Mesodermal cell (in vitro differentiated cells): ENCODE results near the gene WDPCP.

Experiments used
- H3K27ac ChIP-seq: 2 replicates; pipeline ENCODE4 v1.7.0; 2013; ENCODE audit warnings: mild to moderate bottlenecking, low read depth, low read length, moderate library complexity; ENCODE audit not compliant: severe bottlenecking
- H3K36me3 ChIP-seq: 2 replicates; pipeline ENCODE4 v1.7.1; 2013; ENCODE audit warnings: mild to moderate bottlenecking, low read length, moderate library complexity; ENCODE audit not compliant: control insufficient read depth, insufficient read depth
- H3K4me1 ChIP-seq: one replicate; pipeline ENCODE4 v1.7.1; 2013; ENCODE audit warnings: mild to moderate bottlenecking, low read length; ENCODE audit not compliant: insufficient read depth, control insufficient read depth, poor library complexity, severe bottlenecking
- H3K4me3 ChIP-seq: 2 replicates; pipeline ENCODE4 v1.7.0; 2013; ENCODE audit warnings: low read length, control low read depth, mild to moderate bottlenecking; ENCODE audit not compliant: insufficient read depth, poor library complexity, severe bottlenecking; ENCODE audit errors: extremely low read depth
- H3K9me3 ChIP-seq: 2 replicates; pipeline ENCODE4 v1.7.1; 2013; ENCODE audit warnings: mild to moderate bottlenecking, low read length, moderate library complexity; ENCODE audit not compliant: control insufficient read depth
- WGBS, 2 experiments: methylation state at CpG; one replicate each; pipeline ENCODE4 v1.1.5; 2013; ENCODE audit warnings: missing lambda C conversion rate in 2 of 2; ENCODE audit not compliant: insufficient coverage in 2 of 2; 5-methylcytosine and 5-hydroxymethylcytosine counted together

The WDPCP gene

DNA sequence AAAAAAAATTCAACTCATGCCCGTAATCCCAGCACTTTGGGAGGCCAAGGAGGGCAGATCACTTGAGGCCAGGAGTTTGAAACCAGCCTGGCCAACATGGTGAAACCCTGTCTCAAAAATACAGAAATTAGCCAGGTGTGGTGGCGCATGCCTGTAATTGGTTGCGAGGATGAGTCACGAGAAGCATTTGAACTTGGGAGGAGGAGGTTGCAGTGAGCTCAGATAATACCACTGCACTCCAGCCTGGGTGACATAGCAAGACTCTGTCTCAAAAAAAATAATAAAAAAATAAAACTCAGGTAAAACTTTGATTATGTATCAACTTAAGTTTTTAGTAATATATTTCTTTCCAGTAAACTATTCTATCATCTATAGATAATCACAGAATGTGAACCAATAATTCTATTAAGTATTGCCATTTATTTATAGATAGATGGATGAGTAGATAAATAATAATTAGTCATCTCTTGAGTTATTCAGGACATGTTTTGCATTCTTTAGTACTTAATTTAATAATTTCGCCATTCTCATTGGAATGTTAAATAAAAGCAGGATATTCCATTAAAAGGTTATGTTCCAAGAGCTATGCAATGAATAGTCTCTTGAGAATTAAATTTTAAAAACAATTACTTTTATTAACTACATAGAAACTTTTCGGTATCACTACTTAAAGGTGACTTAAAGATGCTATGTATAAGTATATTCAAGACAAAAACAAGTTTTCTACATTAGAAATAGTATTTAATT is 48.7 kb downstream of the WDPCP start:
- no peaks in the 10 kb centered on the region for H3K4me1 ChIP-seq
- H3K9me3 ChIP-seq, result no peaks in the 10 kb centered on the region
- 84 to 100% methylated on average over 3 to 4 of the region's 6 CpGs for WGBS, 2 experiments
- no peak overlapping the region for H3K27ac ChIP-seq
- no peak overlapping the region for H3K4me3 ChIP-seq
- no peaks in the 10 kb centered on the region for H3K36me3 ChIP-seq

DNA sequence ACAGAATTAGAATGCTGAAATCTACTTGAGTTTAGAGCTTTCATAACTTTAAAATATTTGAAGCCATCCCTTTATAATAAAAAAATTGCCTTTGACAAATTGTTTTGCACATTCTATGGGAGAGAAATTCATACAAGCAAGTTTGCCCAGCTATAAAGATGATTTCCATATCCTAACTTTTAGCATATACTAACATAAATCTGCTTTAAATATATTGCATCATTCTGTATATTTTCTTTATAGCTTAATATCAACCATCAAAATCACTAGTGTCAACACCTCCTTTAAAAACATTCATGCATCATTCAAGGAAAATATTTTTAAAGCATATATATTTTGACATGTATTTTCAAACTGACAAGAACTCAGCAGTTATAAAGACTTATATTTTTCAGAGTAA is 49.9 kb downstream of the WDPCP start:
- Histone ChIP-seq H3K4me3 (no peak overlapping the region), H3K27ac (no peak overlapping the region), H3K9me3 (no peaks in the 10 kb centered on the region), H3K4me1 (no peaks in the 10 kb centered on the region), H3K36me3 (no peaks in the 10 kb centered on the region)

DNA sequence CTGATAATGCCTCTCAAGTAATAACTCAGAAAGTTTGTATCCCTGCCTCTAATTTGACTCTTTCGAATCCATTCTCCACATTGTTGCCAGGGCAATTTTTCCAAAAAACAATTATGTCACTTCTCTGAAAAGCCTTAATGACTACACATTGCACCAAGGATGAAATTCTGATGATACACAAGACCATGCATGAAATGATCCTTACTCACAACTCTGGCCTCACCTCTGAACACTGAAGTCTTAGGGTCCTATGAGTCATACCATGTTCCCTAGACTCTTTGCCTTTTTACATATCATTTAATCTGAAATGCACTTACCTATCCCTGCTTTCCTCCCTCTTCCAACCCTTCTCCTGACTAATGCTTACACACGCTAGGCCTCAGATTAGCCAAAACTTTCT is 51.0 kb downstream of the WDPCP start:
- Histone ChIP-seq H3K36me3 (no peaks in the 10 kb centered on the region), H3K4me3 (no peak overlapping the region), H3K27ac (no peak overlapping the region), H3K4me1 (no peaks in the 10 kb centered on the region), H3K9me3 (no peaks in the 10 kb centered on the region)
- 92 to 100% methylated on average over 2 of the region's 2 CpGs for WGBS, 2 experiments

DNA sequence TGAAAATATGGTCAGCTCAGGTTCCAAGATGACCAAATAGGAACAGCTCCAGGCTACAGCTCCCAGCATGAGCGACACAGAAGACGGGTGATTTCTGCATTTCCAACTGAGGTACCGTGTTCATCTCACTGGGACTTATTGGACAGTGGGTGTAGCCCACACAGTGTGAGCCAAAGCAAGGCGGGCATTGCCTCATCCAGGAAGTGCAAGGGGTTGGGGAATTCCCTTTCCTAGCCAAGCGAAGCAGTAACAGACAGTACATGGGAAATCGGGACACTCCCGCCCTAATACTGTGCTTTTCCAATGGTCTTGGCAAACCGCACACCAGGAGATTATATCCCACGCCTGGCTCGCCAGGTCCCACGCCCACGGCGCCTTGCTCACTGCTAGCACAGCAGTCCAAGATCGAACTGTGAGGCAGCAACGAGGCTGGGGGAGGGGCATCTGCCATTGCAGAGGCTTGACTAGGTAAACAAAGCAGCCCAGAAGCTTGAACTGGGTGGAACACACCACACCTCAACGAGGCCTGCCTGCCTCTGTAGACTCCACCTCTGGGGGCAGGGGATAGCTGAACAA is 57.5 kb downstream of the WDPCP start:
- WGBS, 2 experiments, result 87 to 94% methylated on average over 15 to 16 of the region's 16 CpGs
- no peak overlapping the region for H3K4me3 ChIP-seq
- no peaks in the 10 kb centered on the region for H3K36me3 ChIP-seq
- H3K27ac ChIP-seq, result no peak overlapping the region
- H3K4me1 ChIP-seq, result no peaks in the 10 kb centered on the region
- H3K9me3 ChIP-seq, result peaks cover 10% of the 10 kb centered on the region

DNA sequence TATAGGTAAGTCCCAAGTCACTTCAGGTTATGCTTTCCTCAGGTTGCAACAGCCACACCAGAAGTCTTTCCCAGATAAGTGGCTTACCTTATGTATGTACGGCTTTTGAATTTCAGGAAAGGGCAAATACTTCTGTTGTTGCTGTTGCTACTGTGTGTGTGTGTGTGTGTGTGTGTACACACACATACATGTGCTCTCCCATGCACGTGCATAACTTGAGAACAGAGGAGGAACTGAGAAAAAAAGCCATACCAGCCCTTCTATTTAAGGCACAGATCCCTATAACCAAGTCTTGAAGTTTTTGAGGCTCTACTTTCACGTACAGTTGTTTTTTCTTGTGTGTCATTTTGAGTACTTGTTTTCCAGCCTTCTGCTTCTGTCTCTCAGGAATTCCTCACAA is 62.4 kb downstream of the WDPCP start:
- Histone ChIP-seq H3K36me3 (no peaks in the 10 kb centered on the region), H3K9me3 (peaks cover 7% of the 10 kb centered on the region), H3K4me3 (no peak overlapping the region), H3K4me1 (no peaks in the 10 kb centered on the region), H3K27ac (no peak overlapping the region)
- WGBS, 2 experiments, result 100% methylated on average over 1 of the region's 3 CpGs; no CpG with 5 or more reads in 1 of the 2 experiments

DNA sequence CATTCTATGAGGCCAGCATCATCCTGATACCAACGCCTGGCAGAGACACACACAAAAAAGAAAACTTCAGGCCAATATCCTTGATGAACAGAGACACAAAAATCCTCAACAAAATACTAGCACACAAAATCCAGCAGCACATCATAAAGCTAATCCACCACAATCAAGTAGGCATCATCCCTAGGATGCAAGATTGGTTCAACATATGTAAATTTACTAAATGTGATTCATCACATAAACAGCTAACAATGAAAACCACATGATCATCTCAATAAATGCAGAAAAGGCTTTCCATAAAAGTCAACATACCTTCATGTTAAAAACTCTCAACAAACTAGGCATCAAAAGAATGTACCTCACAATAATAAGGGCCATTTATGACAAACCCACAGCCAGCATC is 65.3 kb downstream of the WDPCP start:
- Histone ChIP-seq H3K27ac (no peak overlapping the region), H3K4me1 (no peaks in the 10 kb centered on the region), H3K36me3 (no peaks in the 10 kb centered on the region), H3K9me3 (no peaks in the 10 kb centered on the region), H3K4me3 (no peak overlapping the region)
- WGBS, 2 experiments, result 92 to 100% methylated on average over 1 of the region's 1 CpG

DNA sequence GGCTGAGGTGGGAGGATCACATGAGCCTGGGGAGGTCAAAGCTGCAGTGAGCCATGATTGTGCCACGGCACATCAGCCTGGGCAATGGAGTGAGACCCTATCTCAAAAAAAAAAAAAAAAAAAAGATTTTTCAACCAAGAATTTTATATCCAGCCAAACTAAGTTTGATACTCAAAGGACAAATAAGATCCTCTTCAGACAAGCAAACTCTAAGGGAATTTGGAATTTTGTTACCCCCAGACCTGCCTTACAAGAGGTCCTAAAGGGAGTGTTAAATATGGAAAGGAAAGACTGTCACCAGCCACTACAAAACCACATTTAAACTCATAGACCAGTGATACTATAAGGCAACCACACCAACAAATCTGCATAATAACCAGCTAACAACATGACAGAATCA is 67.5 kb downstream of the WDPCP start:
- Histone ChIP-seq H3K9me3 (no peaks in the 10 kb centered on the region), H3K36me3 (no peaks in the 10 kb centered on the region), H3K4me3 (no peak overlapping the region), H3K27ac (no peak overlapping the region), H3K4me1 (no peaks in the 10 kb centered on the region)
- 80% methylated on average over 1 of the region's 1 CpG; no CpG with 5 or more reads in 1 of the 2 experiments for WGBS, 2 experiments

DNA sequence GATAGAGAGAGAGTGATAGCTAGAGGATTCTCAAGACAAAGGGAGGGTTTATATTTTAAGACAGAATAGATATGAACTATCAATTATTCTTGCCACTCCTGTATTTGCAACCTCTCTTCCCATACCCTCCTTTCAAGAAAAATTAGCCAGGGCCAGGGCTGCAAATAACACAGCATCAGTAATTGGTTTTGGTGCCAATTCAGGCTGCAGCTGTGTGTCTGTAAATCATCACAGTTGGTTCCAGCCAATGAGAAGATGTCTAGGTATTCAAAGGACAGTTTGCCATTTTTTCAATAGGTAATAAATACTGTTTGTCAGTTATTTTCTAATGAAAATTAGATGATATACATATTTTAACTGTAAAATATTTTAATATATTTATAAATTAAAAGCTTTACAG is 73.5 kb downstream of the WDPCP start:
- Histone ChIP-seq H3K27ac (no peak overlapping the region), H3K4me3 (no peak overlapping the region), H3K4me1 (no peaks in the 10 kb centered on the region), H3K9me3 (no peaks in the 10 kb centered on the region), H3K36me3 (no peaks in the 10 kb centered on the region)

DNA sequence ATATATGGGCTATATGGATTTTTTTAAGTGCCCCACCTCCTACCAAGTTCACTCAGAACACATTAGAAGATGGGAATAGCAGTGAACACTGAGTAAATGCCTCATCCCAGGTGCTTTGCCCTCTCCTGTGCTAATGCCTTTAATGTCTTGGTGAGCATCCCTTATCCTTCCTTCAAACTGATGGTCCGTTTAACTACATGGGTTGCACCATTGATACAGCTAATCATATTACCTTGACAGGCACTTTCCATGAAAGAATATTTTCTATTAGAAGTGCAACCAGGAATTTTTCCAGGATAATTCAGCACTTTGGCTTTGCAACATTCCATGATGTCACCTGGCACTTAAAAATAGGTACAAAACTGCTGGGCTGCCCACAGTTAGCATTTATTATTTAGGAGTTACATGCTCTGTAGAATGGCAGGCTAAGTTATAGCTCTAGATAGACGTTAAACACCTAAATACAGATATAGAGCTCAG is 74.0 kb downstream of the WDPCP start:
- Histone ChIP-seq H3K4me3 (no peak overlapping the region), H3K4me1 (no peaks in the 10 kb centered on the region), H3K27ac (no peak overlapping the region), H3K36me3 (no peaks in the 10 kb centered on the region), H3K9me3 (no peaks in the 10 kb centered on the region)
- 83 to 100% methylated on average over 1 of the region's 2 CpGs for WGBS, 2 experiments

DNA sequence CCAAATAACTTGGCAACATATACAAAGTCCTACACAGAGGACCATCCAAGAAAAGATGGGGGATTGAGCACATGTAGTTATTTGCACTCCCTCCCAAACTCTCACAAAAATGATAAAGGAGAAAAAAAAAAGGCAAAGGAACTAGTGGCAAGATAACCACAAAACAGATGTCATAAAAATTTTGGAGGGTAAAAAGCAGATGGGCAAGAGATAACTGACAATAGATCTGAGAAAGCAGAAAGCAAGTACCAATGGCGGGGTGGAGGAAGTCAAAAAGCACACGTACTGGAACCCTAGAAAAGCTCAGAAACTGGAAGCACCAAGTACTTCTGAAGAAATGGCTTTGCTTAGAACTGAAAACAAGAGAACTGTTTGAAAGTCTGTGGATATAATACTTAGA is 82.0 kb downstream of the WDPCP start:
- H3K27ac ChIP-seq, result no peak overlapping the region
- no peaks in the 10 kb centered on the region for H3K9me3 ChIP-seq
- no peaks in the 10 kb centered on the region for H3K36me3 ChIP-seq
- H3K4me1 ChIP-seq, result no peaks in the 10 kb centered on the region
- 88 to 96% methylated on average over 2 of the region's 2 CpGs for WGBS, 2 experiments
- no peak overlapping the region for H3K4me3 ChIP-seq

DNA sequence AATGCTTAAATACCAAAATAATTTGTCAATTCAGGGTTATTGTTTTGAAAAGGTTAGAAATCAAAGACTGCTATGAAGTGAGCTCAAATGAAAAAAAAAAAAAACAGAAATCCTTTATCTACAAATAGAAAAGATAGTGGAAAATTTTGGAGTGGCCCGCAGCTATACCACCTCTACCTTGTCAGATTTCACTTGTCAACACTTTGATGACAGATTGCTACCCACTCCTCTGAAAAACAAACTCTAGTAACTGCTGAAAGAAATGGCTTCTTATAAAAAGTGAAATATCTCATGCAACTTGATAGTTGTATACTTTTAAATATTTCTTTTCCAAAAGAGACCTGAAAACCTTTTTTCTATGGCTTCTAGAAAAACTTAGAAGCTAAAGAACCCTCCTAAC is 84.5 kb downstream of the WDPCP start:
- no peaks in the 10 kb centered on the region for H3K36me3 ChIP-seq
- no peak overlapping the region for H3K4me3 ChIP-seq
- no peak overlapping the region for H3K27ac ChIP-seq
- no peaks in the 10 kb centered on the region for H3K4me1 ChIP-seq
- no peaks in the 10 kb centered on the region for H3K9me3 ChIP-seq
- no CpG with 5 or more reads among the region's 1 CpG for WGBS, 2 experiments
